ENCODE data around the gene DDI2. TPM values are rescaled to one million over a fixed set of nuclear protein-coding genes. Genes with fewer than 3 reads are reported as not detected.

DDI2 gene
- total RNA-seq, 2 donors from 2014 or later: 28.6 to 38.7 TPM

GRCh38 chr1:15708486-15709137 lies 91.4 kb downstream of the DDI2 start:
- H3K27ac ChIP-seq: no peak overlapping the region
- no peaks in the 10 kb centered on the region for H3K4me1 ChIP-seq
- no peaks in the 10 kb centered on the region for H3K27me3 ChIP-seq
- no peaks in the 10 kb centered on the region for H3K9me3 ChIP-seq
- H3K4me3 ChIP-seq: no peak overlapping the region
- H3K9ac ChIP-seq (ENCODE audit: low read depth in 2 of 2, low read length in 2 of 2): no peak overlapping the region
- DNase-seq: no peak
- intact Hi-C loops (cut with DNase I): no loop called here
- no peak for TF ChIP-seq CTCF (IDR thresholded peaks at IDR 0.05)
- no peaks in the 10 kb centered on the region for H3K36me3 ChIP-seq

- DNase-seq: no peak
- no peaks in the 10 kb centered on the region for H3K9me3 ChIP-seq
- intact Hi-C loops (cut with DNase I): no loop called here
- no peak overlapping the region for H3K9ac ChIP-seq (ENCODE audit: low read depth in 2 of 2, low read length in 2 of 2)
- H3K27ac ChIP-seq: no peak overlapping the region
- TF ChIP-seq CTCF (IDR thresholded peaks at IDR 0.05): no peak
- no peaks in the 10 kb centered on the region for H3K4me1 ChIP-seq
- no peaks in the 10 kb centered on the region for H3K27me3 ChIP-seq
- no peak overlapping the region for H3K4me3 ChIP-seq
- no peaks in the 10 kb centered on the region for H3K36me3 ChIP-seq
Measured at GRCh38 chr1:15709226-15709625, 92.0 kb downstream of the DDI2 start.

GRCh38 chr1:15712168-15712567 lies 94.9 kb downstream of the DDI2 start:
- no peak overlapping the region for H3K9ac ChIP-seq (ENCODE audit: low read depth in 2 of 2, low read length in 2 of 2)
- H3K27ac ChIP-seq: no peak overlapping the region
- intact Hi-C loops (cut with DNase I): no loop called here
- H3K36me3 ChIP-seq: no peaks in the 10 kb centered on the region
- no peaks in the 10 kb centered on the region for H3K27me3 ChIP-seq
- no peaks in the 10 kb centered on the region for H3K4me1 ChIP-seq
- no peak for TF ChIP-seq CTCF (IDR thresholded peaks at IDR 0.05)
- DNase-seq: no peak
- no peaks in the 10 kb centered on the region for H3K9me3 ChIP-seq
- H3K4me3 ChIP-seq: no peak overlapping the region

- Histone ChIP-seq H3K27ac (no peak overlapping the region), H3K9me3 (no peaks in the 10 kb centered on the region), H3K36me3 (no peaks in the 10 kb centered on the region), H3K27me3 (no peaks in the 10 kb centered on the region), H3K9ac (ENCODE audit: low read depth in 2 of 2, low read length in 2 of 2) (no peak overlapping the region), H3K4me1 (no peaks in the 10 kb centered on the region), H3K4me3 (no peak overlapping the region)
- no peak for DNase-seq
- intact Hi-C loops (cut with DNase I): no loop called here
- TF ChIP-seq CTCF (IDR thresholded peaks at IDR 0.05): no peak
Measured at GRCh38 chr1:15714406-15715136, 97.3 kb downstream of the DDI2 start.

- Histone ChIP-seq H3K36me3 (no peaks in the 10 kb centered on the region), H3K27me3 (no peaks in the 10 kb centered on the region), H3K27ac (no peak overlapping the region), H3K4me1 (no peaks in the 10 kb centered on the region), H3K9me3 (no peaks in the 10 kb centered on the region), H3K9ac (ENCODE audit: low read depth in 2 of 2, low read length in 2 of 2) (no peak overlapping the region), H3K4me3 (no peak overlapping the region)
- no peak for TF ChIP-seq CTCF (IDR thresholded peaks at IDR 0.05)
- DNase-seq: no peak
- intact Hi-C loops (cut with DNase I): no loop called here
Measured at GRCh38 chr1:15717418-15718125, 100.3 kb downstream of the DDI2 start.
